Endothelial cell of umbilical vein (primary cell): ENCODE results near the gene SLC5A3. TPM values are rescaled to one million over a fixed set of nuclear protein-coding genes. Genes with fewer than 3 reads are reported as not detected.

Experiments
- BruUV-seq: library from RNA; stranded (reverse); fragments of 400-500 nt; replicated peaks from 2 replicates; lab custom pipeline; 2021; lab: Mats Ljungman, UMichigan
- CTCF ChIA-PET: fragments of 300-600, 350-600 bp; sonication (Branson Sonifier 250); formaldehyde crosslinking; loops from one replicate; lab custom pipeline; 2021; ENCODE audit warnings: antibody characterized with exemption, inconsistent platforms; lab: Charles Lee
- POLR2A ChIA-PET: fragments of 300-600, 350-600 bp; sonication (Branson Sonifier 250); formaldehyde crosslinking; loops from one replicate; lab custom pipeline; 2021; ENCODE audit warnings: antibody characterized with exemption, inconsistent platforms; lab: Charles Lee
- DNase-seq: peaks from one replicate; pipeline ENCODE4 v3.0.0-alpha.2; 2011; ENCODE audit warnings: low read depth, low spot score
- FAIRE-seq: peaks from 2 replicates; lab custom pipeline; 2011; peaks lifted over from hg19 to GRCh38; lab: Jason Lieb, UNC
- H2AFZ ChIP-seq: 2 replicates; pipeline ENCODE4 v1.6.0; 2012; ENCODE audit warnings: low read depth, low read length, control low read depth, inconsistent platforms
- H3K27ac ChIP-seq: 2 replicates; pipeline ENCODE4 v1.5.1; 2011; ENCODE audit warnings: low read depth, mild to moderate bottlenecking, control low read depth, low read length, moderate library complexity; ENCODE audit not compliant: insufficient read depth
- H3K27me3 ChIP-seq, 2 experiments: 2 replicates each; pipeline versions ENCODE4 v1.6.0 to v1.6.1; 2011; ENCODE audit warnings: low read length in 2 of 2, mixed read lengths in 1 of 2; ENCODE audit not compliant: control insufficient read depth in 2 of 2, insufficient read depth in 2 of 2
- H3K36me3 ChIP-seq, 2 experiments: 2 replicates in 1 of 2; 3 replicates in 1 of 2; pipeline ENCODE4 v1.5.1; 2011; ENCODE audit warnings: low read length in 2 of 2, mild to moderate bottlenecking in 1 of 2, moderate library complexity in 1 of 2; ENCODE audit not compliant: control insufficient read depth in 2 of 2, insufficient read depth in 2 of 2; ENCODE audit errors: extremely low read depth in 1 of 2
- H3K4me1 ChIP-seq: 3 replicates; pipeline ENCODE4 v1.5.1; 2011; ENCODE audit warnings: mild to moderate bottlenecking, low read length; ENCODE audit not compliant: control insufficient read depth, insufficient read depth; ENCODE audit errors: extremely low read depth
- H3K4me2 ChIP-seq: 2 replicates; pipeline ENCODE4 v1.6.1; 2011; ENCODE audit warnings: low read length, control low read depth, mixed read lengths; ENCODE audit not compliant: insufficient read depth
- H3K4me3 ChIP-seq, 3 experiments: fragments of 200-600 bp in 1 of 3; sonication (generic), shearing (Covaris generic) in 1 of 3; replicated peaks in 1 of 3; 2 replicates each; pipeline ENCODE4 v1.5.1; 2011 to 2016; ENCODE audit warnings: control low read depth in 3 of 3, low read length in 3 of 3, mild to moderate bottlenecking in 2 of 3, inconsistent platforms in 1 of 3, low read depth in 1 of 3, moderate library complexity in 1 of 3; ENCODE audit not compliant: insufficient read depth in 1 of 3
- H3K79me2 ChIP-seq: 2 replicates; pipeline ENCODE4 v1.6.0; 2012; ENCODE audit warnings: low read length, inconsistent platforms; ENCODE audit not compliant: control insufficient read depth, insufficient read depth
- H3K9ac ChIP-seq: replicated peaks from 2 replicates; pipeline ENCODE3; 2011; ENCODE audit warnings: low read length, control low read depth; ENCODE audit not compliant: insufficient read depth; ENCODE audit errors: extremely low read depth
- H3K9me1 ChIP-seq: replicated peaks from 3 replicates; pipeline ENCODE4 v1.6.0; 2011; ENCODE audit warnings: mild to moderate bottlenecking, low read length; ENCODE audit not compliant: control insufficient read depth, insufficient read depth; ENCODE audit errors: extremely low read depth
- H3K9me3 ChIP-seq: replicated peaks from 2 replicates; pipeline ENCODE4 v1.5.1; 2012; ENCODE audit warnings: low read length, inconsistent platforms; ENCODE audit not compliant: control insufficient read depth, insufficient read depth
- H4K20me1 ChIP-seq: replicated peaks from 2 replicates; pipeline ENCODE3; 2011; ENCODE audit warnings: mild to moderate bottlenecking, low read length; ENCODE audit not compliant: control insufficient read depth, insufficient read depth; ENCODE audit errors: extremely low read depth
- EZH2 ChIP-seq: IDR thresholded peaks from 2 replicates; pipeline ENCODE4 v1.6.1; 2012; ENCODE audit warnings: borderline replicate concordance, low read depth, mild to moderate bottlenecking, moderate library complexity, low read length, inconsistent platforms; ENCODE audit not compliant: severe bottlenecking
- FOS ChIP-seq: IDR thresholded peaks from 2 replicates; pipeline ENCODE4 v1.6.1; 2011; ENCODE audit warnings: mild to moderate bottlenecking, low read length, moderate library complexity, borderline replicate concordance; ENCODE audit not compliant: insufficient read depth
- GATA2 ChIP-seq: IDR thresholded peaks from 2 replicates; pipeline ENCODE4 v1.7.0; 2011; ENCODE audit warnings: low read depth, mild to moderate bottlenecking, moderate library complexity, mixed read lengths, low read length; ENCODE audit not compliant: insufficient read length, insufficient read depth
- JUN ChIP-seq: IDR thresholded peaks from 2 replicates; pipeline ENCODE4 v1.6.1; 2011; ENCODE audit warnings: borderline replicate concordance, low read depth; ENCODE audit not compliant: insufficient read length, insufficient read depth
- MAX ChIP-seq: IDR thresholded peaks from 2 replicates; pipeline ENCODE4 v1.6.1; 2011; ENCODE audit not compliant: insufficient read depth, insufficient read length
- MYC ChIP-seq: IDR thresholded peaks from one replicate; pipeline ENCODE4 v1.6.1; 2011; ENCODE audit warnings: mild to moderate bottlenecking, low read depth, low read length
- POLR2A ChIP-seq: IDR thresholded peaks from 2 replicates; pipeline ENCODE4 v1.6.1; 2012; ENCODE audit warnings: low read depth, mild to moderate bottlenecking, control low read depth, low read length
- POLR2AphosphoS5 ChIP-seq: IDR thresholded peaks from 2 replicates; pipeline ENCODE4 v1.6.1; 2012; ENCODE audit warnings: low read depth, mild to moderate bottlenecking, control low read depth, low read length, moderate library complexity; ENCODE audit not compliant: insufficient read depth
- dilution Hi-C: fragments of 300-500 bp; cut with MboI; formaldehyde crosslinking; loops from one replicate; pipeline ENCODE4 v1.15.0; 2019; ENCODE audit warnings: low sequenced_read_pairs; ENCODE audit not compliant: extremely low pct_ligation_motif_present
- intact Hi-C: fragments of 100-400 bp; cut with micrococcal nuclease; formaldehyde crosslinking; loops from one replicate; pipeline ENCODE4 v1.10.0; 2022
- polyA plus RNA-seq, 4 experiments: library from polyadenylated mRNA; depleted of rRNA in 3 of 4; stranded (reverse) in 3 of 4; unstranded in 1 of 4; fragments of >200 nt; gene quantifications; 2 replicates each; pipeline versions ENCODE4 v1.2.1 to v1.2.3, GENCODE V29; 2011 to 2012; ENCODE audit warnings: missing spikeins in 1 of 4
- total RNA-seq: library from RNA; stranded (reverse); gene quantifications from 2 replicates; pipeline ENCODE4 v1.2.3, GENCODE V29; 2021
- TF ChIP-seq, protein P1 (sequence below), 2 donors: IDR thresholded peaks; 1 replicate in 1 of 2; 2 replicates in 1 of 2; pipeline ENCODE4 v1.5.1; 2011; ENCODE audit warnings: low read length in 2 of 2, mild to moderate bottlenecking in 2 of 2, moderate library complexity in 2 of 2, control low read depth in 1 of 2, inconsistent platforms in 1 of 2, low read depth in 1 of 2; ENCODE audit not compliant: insufficient read depth in 1 of 2; ENCODE audit errors: extremely low read depth in 1 of 2

Gene SLC5A3
- total and polyA plus RNA-seq, 2 donors (not counting 3 experiments of a cell fraction or from before 2014, with no cell fraction given) = 1.6 to 8.0 TPM

- Histone ChIP-seq H3K9me1 (no peaks in the 10 kb centered on the region), H3K36me3 (no peaks in the 10 kb centered on the region), H3K9me3 (no peaks in the 10 kb centered on the region), H4K20me1 (no peaks in the 10 kb centered on the region), H3K9ac (no peak overlapping the region), H3K4me3 (no peak overlapping the region), H3K4me1 (no peaks in the 10 kb centered on the region), H3K79me2 (no peaks in the 10 kb centered on the region), H3K4me2 (no peak overlapping the region), H2AFZ (no peak overlapping the region), H3K27me3 (peaks cover 21 to 37% of the 10 kb centered on the region in 2 experiments), H3K27ac (no peak overlapping the region)
- dilution Hi-C loops = no loop called here
- DNase-seq (no peak), FAIRE-seq (no peak)
- no TSS peak for BruUV-seq
- no peak for TF ChIP-seq JUN
- TF ChIP-seq POLR2AphosphoS5 = no peak
- no peak for TF ChIP-seq GATA2
- TF ChIP-seq MAX = no peak
- TF ChIP-seq, protein P1, sequence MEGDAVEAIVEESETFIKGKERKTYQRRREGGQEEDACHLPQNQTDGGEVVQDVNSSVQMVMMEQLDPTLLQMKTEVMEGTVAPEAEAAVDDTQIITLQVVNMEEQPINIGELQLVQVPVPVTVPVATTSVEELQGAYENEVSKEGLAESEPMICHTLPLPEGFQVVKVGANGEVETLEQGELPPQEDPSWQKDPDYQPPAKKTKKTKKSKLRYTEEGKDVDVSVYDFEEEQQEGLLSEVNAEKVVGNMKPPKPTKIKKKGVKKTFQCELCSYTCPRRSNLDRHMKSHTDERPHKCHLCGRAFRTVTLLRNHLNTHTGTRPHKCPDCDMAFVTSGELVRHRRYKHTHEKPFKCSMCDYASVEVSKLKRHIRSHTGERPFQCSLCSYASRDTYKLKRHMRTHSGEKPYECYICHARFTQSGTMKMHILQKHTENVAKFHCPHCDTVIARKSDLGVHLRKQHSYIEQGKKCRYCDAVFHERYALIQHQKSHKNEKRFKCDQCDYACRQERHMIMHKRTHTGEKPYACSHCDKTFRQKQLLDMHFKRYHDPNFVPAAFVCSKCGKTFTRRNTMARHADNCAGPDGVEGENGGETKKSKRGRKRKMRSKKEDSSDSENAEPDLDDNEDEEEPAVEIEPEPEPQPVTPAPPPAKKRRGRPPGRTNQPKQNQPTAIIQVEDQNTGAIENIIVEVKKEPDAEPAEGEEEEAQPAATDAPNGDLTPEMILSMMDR (IDR thresholded peaks at IDR 0.05; ENCODE audit: extremely low read depth in 1 of 2, insufficient read depth in 1 of 2, low read depth in 1 of 2, low read length in 2 of 2) = no peak
- TF ChIP-seq POLR2A = no peak
- TF ChIP-seq FOS = no peak
- TF ChIP-seq MYC = no peak
- no peak for TF ChIP-seq EZH2
- intact Hi-C loops = no loop called here
- ChIA-PET POLR2A (no interaction called here), CTCF (no interaction called here)
Observed at GRCh38 chr21:34042735-34043134, 30.6 kb upstream of the SLC5A3 start.
